GM19099 (cell line): ENCODE measurements around the gene NME5.
A peak's percentile ranks its signal among the peaks of the same experiment; 100 is the strongest.

Experiments used
- POLR2A ChIP-seq: IDR thresholded peaks from 3 replicates; pipeline ENCODE4 v1.6.1; 2011; ENCODE audit warnings: low read depth; ENCODE audit not compliant: insufficient read length; ENCODE audit errors: extremely low read depth

Gene NME5

GRCh38 chr5:138138949-138139780 is at the start of gene NME5:
TSS of gene NME5 (minus strand) at chr5:138139428. CDS start at chr5:138138780, 648 bp downstream.
- no peak for TF ChIP-seq POLR2A

DNA sequence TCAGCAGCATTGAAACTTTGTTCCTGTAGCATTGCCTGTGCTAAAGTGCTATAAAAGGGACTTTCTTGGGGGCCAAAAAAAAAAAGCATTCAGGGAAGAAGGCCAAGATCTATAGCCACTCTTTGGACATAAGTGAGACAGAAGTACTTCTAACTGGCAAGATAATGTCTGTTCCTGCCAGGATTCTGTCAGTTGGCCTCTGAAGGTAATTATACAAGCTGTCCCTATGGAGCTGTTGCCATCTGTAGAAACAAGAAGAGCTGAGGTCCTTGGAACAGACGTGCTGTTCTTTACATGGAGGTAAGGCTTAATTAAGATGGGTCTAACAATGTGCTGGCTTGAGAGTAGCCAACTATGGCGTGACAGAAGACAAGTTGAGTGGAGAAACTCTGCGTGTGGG is 49.4 kb upstream of the NME5 start:
- no peak for TF ChIP-seq POLR2A

DNA sequence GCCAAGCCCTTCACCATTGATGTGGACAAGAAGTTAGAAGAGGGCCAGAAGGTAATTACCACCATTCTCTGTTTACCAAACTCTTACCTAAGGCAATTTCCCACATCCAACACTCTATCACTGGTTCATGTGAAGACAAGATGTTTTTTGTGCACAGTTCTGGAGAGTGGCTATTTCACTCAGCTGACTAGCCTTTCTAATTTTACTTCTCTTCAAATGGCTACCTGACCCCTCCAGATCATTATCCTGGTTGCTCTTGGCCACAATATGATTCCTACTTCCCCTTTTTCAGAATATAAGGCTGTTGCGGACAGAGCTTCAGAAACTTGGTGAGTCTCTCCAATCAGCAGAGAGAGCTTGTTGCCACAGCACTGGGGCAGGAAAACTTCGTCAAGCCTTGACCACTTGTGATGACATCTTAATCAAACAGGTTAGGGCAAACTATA is 46.8 kb upstream of the NME5 start:
- no peak for TF ChIP-seq POLR2A

DNA sequence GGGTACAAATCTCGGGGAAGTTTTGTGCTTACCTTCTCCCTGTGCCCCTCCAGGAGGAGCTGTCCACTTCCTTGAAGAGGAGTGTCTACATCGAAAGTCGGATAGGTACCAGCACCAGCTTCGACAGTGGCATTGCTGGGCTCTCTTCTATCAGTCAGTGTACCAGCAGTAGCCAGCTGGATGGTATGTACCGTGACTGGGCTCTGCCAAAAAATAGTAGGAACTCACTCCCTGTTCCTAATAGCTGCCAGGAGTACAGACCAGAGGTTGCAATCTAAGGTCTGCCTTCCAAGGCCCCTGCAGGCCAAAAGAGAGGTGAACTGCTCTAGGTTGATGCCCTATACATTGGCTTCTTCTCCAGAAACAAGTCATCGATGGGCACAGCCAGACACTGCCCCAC is 43.6 kb upstream of the NME5 start:
- TF ChIP-seq POLR2A = no peak

GRCh38 chr5:138180841-138181240 is 41.6 kb upstream of the NME5 start:
- TF ChIP-seq POLR2A = no peak

GRCh38 chr5:138180183-138180782 is 41.1 kb upstream of the NME5 start:
- no peak for TF ChIP-seq POLR2A

GRCh38 chr5:138179277-138179857 is 40.1 kb upstream of the NME5 start:
- TF ChIP-seq POLR2A = no peak

DNA sequence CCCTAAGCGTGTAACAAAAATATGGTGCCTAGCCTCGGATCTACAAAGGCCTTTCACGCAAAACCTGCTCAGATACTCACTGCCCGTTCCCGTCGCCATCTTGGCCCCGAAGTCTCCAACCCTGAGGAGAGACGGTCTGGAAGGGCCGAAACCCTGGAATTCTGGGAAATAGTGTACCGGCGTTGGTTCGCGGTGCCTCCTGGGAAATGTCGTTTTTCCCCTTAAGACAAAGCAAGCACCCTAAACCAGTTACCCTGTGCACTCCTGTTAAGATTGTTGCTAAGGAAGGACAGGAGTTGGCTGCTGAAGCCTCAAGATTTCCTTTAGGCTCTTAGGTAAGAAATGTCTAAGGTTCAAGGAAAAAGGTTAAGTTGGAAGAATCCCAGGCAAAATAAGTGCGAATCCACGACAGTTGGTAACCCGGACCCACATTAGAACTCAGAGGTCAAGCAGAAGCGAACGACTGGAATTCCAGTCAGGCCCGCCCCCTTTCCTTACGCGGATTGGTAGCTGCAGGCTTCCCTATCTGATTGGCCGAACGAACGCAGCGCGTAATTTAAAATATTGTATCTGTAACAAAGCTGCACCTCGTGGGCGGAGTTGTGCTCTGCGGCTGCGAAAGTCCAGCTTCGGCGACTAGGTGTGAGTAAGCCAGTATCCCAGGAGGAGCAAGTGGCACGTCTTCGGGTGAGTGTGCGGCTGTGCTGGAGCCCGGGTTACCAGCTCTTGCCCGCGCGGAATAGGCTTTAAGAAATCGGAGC is 39.5 kb upstream of the NME5 start, which contains the start of the genes BRD8 and KIF20A:
Gene BRD8, minus strand, starts transcription at position 115 of the 761 bp plus-strand sequence. Its CDS starts 16 bp downstream, at position 99.
Gene KIF20A, plus strand, starts transcription at position 597 of the 761 bp plus-strand sequence. CDS start 569 bp downstream, outside the sequence.
- TF ChIP-seq POLR2A = peak; percentile 77

GRCh38 chr5:138177941-138178515 is 38.8 kb upstream of the NME5 start:
- TF ChIP-seq POLR2A = no peak

GRCh38 chr5:138170299-138170698 is 31.1 kb upstream of the NME5 start:
- TF ChIP-seq POLR2A = no peak

- TF ChIP-seq POLR2A = no peak
These were observed 29.9 kb upstream of the NME5 start for GRCh38 chr5:138169124-138169523.

DNA sequence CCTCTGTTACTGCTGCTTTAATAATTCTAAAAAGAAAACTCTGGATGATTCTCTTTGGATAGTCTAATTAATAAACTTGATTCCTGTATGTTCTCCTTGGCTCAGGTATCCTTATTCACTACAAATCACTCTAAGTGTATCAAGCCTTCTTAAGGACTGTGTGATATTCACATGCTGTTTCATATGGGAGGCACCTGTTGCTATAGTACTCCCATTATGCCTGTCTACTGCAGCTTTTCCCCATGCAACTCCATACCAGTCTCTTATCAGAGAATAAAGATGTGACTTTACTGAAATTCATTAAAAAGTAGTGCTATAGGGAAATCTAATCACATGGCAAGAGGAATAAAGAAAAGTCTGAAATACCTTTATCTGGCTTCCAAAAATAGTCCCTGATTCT is 24.5 kb upstream of the NME5 start:
- TF ChIP-seq POLR2A = no peak

DNA sequence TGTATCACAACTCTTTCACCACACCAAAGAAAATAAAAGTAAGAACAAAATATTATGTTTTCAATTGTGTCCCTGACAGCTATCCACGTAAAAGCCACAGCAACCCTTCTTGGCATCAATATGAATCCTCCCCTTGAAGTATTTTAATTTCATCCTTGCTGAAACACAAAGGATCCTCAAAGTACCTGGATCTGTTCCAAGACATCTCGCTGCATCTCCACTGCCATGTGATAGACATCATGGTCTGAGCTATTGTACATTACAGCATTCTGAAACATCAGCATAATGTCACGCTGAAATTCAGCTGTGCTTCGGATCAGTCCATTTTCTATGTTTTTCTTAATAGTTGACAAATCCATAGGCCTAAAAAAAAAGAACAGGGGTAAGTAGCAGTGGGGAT is 21.5 kb upstream of the NME5 start:
- no peak for TF ChIP-seq POLR2A

GRCh38 chr5:138159666-138160065 is 20.4 kb upstream of the NME5 start:
- no peak for TF ChIP-seq POLR2A

DNA sequence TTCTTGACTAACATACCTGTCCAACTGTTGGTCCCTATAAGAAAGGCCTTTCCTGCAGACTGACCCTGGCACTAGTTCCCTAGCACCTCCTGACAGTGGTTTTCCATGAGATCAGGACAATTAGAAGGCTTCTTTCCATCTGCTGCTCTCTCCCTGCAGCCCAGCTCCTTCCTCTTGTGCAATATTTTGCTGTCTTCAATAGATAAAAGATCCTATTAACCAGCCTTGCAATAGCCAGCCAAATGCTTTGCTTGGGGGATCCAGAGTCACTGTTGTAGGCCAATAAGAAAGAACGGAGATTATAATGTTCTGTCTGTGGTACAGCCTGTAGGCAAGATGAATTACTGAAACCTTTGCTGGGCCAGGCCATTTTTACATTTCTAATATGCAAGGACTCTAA is 18.4 kb upstream of the NME5 start:
- TF ChIP-seq POLR2A = no peak
